ENCODE data around the gene MAGI1. TPM values are rescaled to one million over a fixed set of nuclear protein-coding genes. Genes with fewer than 3 reads are reported as not detected.

The MAGI1 gene
- total RNA-seq, 6 donors from 2014 or later = 33.0 to 72.9 (median 62.4) TPM

GRCh38 chr3:65500398-65501306 is 538.1 kb downstream of the MAGI1 start:
- H3K36me3 ChIP-seq = no peaks in the 10 kb centered on the region
- DNase-seq = no peak
- no peak overlapping the region for H3K4me3 ChIP-seq
- no peaks in the 10 kb centered on the region for H3K9me3 ChIP-seq
- ATAC-seq (ENCODE audit: low FRiP score in 2 of 2) = no peak
- no peaks in the 10 kb centered on the region for H3K27me3 ChIP-seq
- no peaks in the 10 kb centered on the region for H3K4me1 ChIP-seq
- no peak overlapping the region for H3K27ac ChIP-seq
- TF ChIP-seq POLR2AphosphoS5 (IDR thresholded peaks at IDR 0.05) = no peak
- TF ChIP-seq POLR2A (IDR thresholded peaks at IDR 0.05) = no peak
- no peak for TF ChIP-seq EP300 (IDR thresholded peaks at IDR 0.05)
- no peak for TF ChIP-seq CTCF (IDR thresholded peaks at IDR 0.05)
- WGBS, 2 donors = 87 to 90% methylated on average over 6 of the region's 6 CpGs

GRCh38 chr3:65497846-65498245 is 540.9 kb downstream of the MAGI1 start:
- Histone ChIP-seq H3K9me3 (no peaks in the 10 kb centered on the region), H3K27ac (no peak overlapping the region), H3K4me1 (no peaks in the 10 kb centered on the region), H3K4me3 (no peak overlapping the region), H3K36me3 (no peaks in the 10 kb centered on the region), H3K27me3 (no peaks in the 10 kb centered on the region)
- TF ChIP-seq POLR2A (IDR thresholded peaks at IDR 0.05) (no peak), EP300 (IDR thresholded peaks at IDR 0.05) (no peak), CTCF (IDR thresholded peaks at IDR 0.05) (no peak), POLR2AphosphoS5 (IDR thresholded peaks at IDR 0.05) (no peak)
- no peak for DNase-seq
- WGBS, 2 donors = 84 to 89% methylated on average over 8 of the region's 8 CpGs
- no peak for ATAC-seq (ENCODE audit: low FRiP score in 2 of 2)

- TF ChIP-seq POLR2A (IDR thresholded peaks at IDR 0.05) (no peak), POLR2AphosphoS5 (IDR thresholded peaks at IDR 0.05) (no peak), CTCF (IDR thresholded peaks at IDR 0.05) (no peak), EP300 (IDR thresholded peaks at IDR 0.05) (no peak)
- no peaks in the 10 kb centered on the region for H3K4me1 ChIP-seq
- no peak for ATAC-seq (ENCODE audit: low FRiP score in 2 of 2)
- no peaks in the 10 kb centered on the region for H3K9me3 ChIP-seq
- DNase-seq = no peak
- no peak overlapping the region for H3K4me3 ChIP-seq
- H3K27me3 ChIP-seq = no peaks in the 10 kb centered on the region
- no peak overlapping the region for H3K27ac ChIP-seq
- no peaks in the 10 kb centered on the region for H3K36me3 ChIP-seq
- WGBS, 2 donors = 84 to 86% methylated on average over 2 of the region's 2 CpGs
Measured at GRCh38 chr3:65497236-65497635, 541.5 kb downstream of the MAGI1 start.

GRCh38 chr3:65493938-65494337 is 544.8 kb downstream of the MAGI1 start:
- H3K4me1 ChIP-seq = no peaks in the 10 kb centered on the region
- no peaks in the 10 kb centered on the region for H3K9me3 ChIP-seq
- TF ChIP-seq POLR2A (IDR thresholded peaks at IDR 0.05) = no peak
- TF ChIP-seq EP300 (IDR thresholded peaks at IDR 0.05) = no peak
- no peak for TF ChIP-seq POLR2AphosphoS5 (IDR thresholded peaks at IDR 0.05)
- no peak for TF ChIP-seq CTCF (IDR thresholded peaks at IDR 0.05)
- H3K36me3 ChIP-seq = no peaks in the 10 kb centered on the region
- H3K27me3 ChIP-seq = no peaks in the 10 kb centered on the region
- DNase-seq = no peak
- H3K27ac ChIP-seq = no peak overlapping the region
- WGBS, 2 donors = 89% methylated on average over 7 of the region's 7 CpGs
- H3K4me3 ChIP-seq = no peak overlapping the region
- no peak for ATAC-seq (ENCODE audit: low FRiP score in 2 of 2)
